Stimulated activated CD8-positive, alpha-beta memory T cell treated with anti-CD3 and anti-CD28 coated beads, Interleukin-7, amount 100 ng/mL, for 1 hour (primary cell): Measurements from ENCODE around the gene PFN4.
A peak's percentile ranks its signal among the peaks of the same experiment; 100 is the strongest.

Source experiments
- DNase-seq, 2 donors: peaks; one replicate each; pipeline ENCODE4 v3.0.0-alpha.2; 2020; ENCODE audit warnings: low read depth in 2 of 2

Gene PFN4

GRCh38 chr2:24077879-24078278, 45.3 kb downstream of the PFN4 start:
- DNase-seq = no peak

GRCh38 chr2:24077535-24077877, 45.6 kb downstream of the PFN4 start:
- no peak for DNase-seq

GRCh38 chr2:24076849-24077534, 46.1 kb downstream of the PFN4 start:
- no peak for DNase-seq

GRCh38 chr2:24075915-24076848, 47.0 kb downstream of the PFN4 start, which contains the start of gene SF3B6:
TSS of gene SF3B6 (minus strand) at chr2:24076326. CDS start at chr2:24076229, 97 bp downstream.
- peak; percentile 96 to 99 for DNase-seq

GRCh38 chr2:24075259-24075658, 47.9 kb downstream of the PFN4 start:
- DNase-seq = no peak

- no peak for DNase-seq
Measured at GRCh38 chr2:24073816-24074215, 49.3 kb downstream of the PFN4 start.

DNA sequence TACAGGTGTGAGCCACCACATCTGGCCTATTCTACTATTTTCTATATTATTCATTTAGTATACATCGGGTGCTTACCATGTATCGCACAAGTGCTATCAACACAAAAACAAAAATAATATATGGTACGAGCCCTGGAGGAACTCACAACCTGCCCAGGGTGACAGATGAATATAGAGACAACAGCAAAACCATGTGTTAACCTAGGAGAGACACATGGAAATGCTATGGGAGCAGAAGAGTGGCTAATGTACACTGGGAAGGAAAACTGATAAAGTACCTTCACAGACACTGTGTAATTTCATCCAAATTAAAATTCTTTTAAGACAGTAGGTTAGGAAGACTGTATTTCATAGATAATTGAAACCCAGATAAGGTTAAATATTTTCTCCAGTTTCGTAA, 50.9 kb downstream of the PFN4 start:
- no peak for DNase-seq

DNA sequence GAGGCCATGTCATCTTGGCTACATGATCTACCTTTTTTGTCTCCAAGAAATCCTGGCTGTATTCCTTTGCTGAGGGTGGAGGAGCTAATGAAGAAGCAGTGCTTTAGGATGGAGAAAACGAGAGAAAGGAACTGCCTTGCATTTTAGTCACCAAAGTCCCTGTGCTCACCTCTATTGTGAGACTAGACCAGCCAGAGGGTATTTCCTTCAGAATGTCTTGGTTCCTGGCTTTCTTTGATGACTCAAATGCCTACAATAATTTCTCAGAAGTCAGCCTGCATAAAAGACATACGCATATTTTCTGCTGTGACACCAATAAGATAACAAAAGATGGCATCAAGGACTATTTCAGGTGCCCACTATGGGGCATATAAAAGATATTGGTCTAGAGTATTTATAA, 57.8 kb downstream of the PFN4 start:
- DNase-seq = no peak
